ENCODE results near the gene CRYGA.
"Not testable (repeated sequence)": the region's sequence is repeated elsewhere in the genome, so short reads cannot be mapped to it uniquely, and the experiment has no call there.

Gene CRYGA

GRCh38 chr2:208128136-208128535 lies 35.3 kb downstream of the CRYGA start:
- Histone ChIP-seq H3K4me3 (ENCODE audit: severe bottlenecking) (no peak overlapping the region), H3K9me3 (ENCODE audit: severe bottlenecking) (no peaks in the 10 kb centered on the region), H3K27me3 (ENCODE audit: insufficient read depth, poor library complexity, severe bottlenecking) (no peaks in the 10 kb centered on the region), H3K36me3 (ENCODE audit: low read depth) (no peaks in the 10 kb centered on the region), H3K27ac (ENCODE audit: poor library complexity, severe bottlenecking) (no peak overlapping the region), H3K4me1 (ENCODE audit: insufficient read depth, poor library complexity, severe bottlenecking) (peaks cover 7% of the 10 kb centered on the region)
- TF ChIP-seq CTCF (IDR thresholded peaks at IDR 0.05; ENCODE audit: poor library complexity, severe bottlenecking) = no peak
- ATAC-seq (ENCODE audit: low read depth) (no peak), DNase-seq (ENCODE audit: low spot score) (no peak)

GRCh38 chr2:208127090-208127489 lies 36.3 kb downstream of the CRYGA start:
- Histone ChIP-seq H3K36me3 (ENCODE audit: low read depth) (no peaks in the 10 kb centered on the region), H3K27me3 (ENCODE audit: insufficient read depth, poor library complexity, severe bottlenecking) (no peaks in the 10 kb centered on the region), H3K9me3 (ENCODE audit: severe bottlenecking) (no peaks in the 10 kb centered on the region), H3K4me3 (ENCODE audit: severe bottlenecking) (no peak overlapping the region), H3K27ac (ENCODE audit: poor library complexity, severe bottlenecking) (no peak overlapping the region), H3K4me1 (ENCODE audit: insufficient read depth, poor library complexity, severe bottlenecking) (peaks cover 7% of the 10 kb centered on the region)
- ATAC-seq (ENCODE audit: low read depth) (no peak), DNase-seq (ENCODE audit: low spot score) (no peak)
- TF ChIP-seq CTCF (IDR thresholded peaks at IDR 0.05; ENCODE audit: poor library complexity, severe bottlenecking) = no peak

GRCh38 chr2:208125251-208125650 lies 38.1 kb downstream of the CRYGA start:
- Histone ChIP-seq H3K4me1 (ENCODE audit: insufficient read depth, poor library complexity, severe bottlenecking) (peaks cover 5% of the 10 kb centered on the region), H3K36me3 (ENCODE audit: low read depth) (no peaks in the 10 kb centered on the region), H3K4me3 (ENCODE audit: severe bottlenecking) (no peak overlapping the region), H3K27ac (ENCODE audit: poor library complexity, severe bottlenecking) (no peak overlapping the region), H3K9me3 (ENCODE audit: severe bottlenecking) (no peaks in the 10 kb centered on the region), H3K27me3 (ENCODE audit: insufficient read depth, poor library complexity, severe bottlenecking) (no peaks in the 10 kb centered on the region)
- DNase-seq (ENCODE audit: low spot score) (no peak), ATAC-seq (ENCODE audit: low read depth) (no peak)
- no peak for TF ChIP-seq CTCF (IDR thresholded peaks at IDR 0.05; ENCODE audit: poor library complexity, severe bottlenecking)

GRCh38 chr2:208124013-208124715 lies 39.2 kb downstream of the CRYGA start, which contains the start of gene CRYGD:
Gene CRYGD (minus strand): TSS chr2:208124524. CDS start chr2:208124473, 51 bp downstream.
- not testable (repeated sequence) for H3K4me1 ChIP-seq (ENCODE audit: insufficient read depth, poor library complexity, severe bottlenecking); H3K27ac ChIP-seq (ENCODE audit: poor library complexity, severe bottlenecking); H3K27me3 ChIP-seq (ENCODE audit: insufficient read depth, poor library complexity, severe bottlenecking); H3K9me3 ChIP-seq (ENCODE audit: severe bottlenecking); DNase-seq (ENCODE audit: low spot score); H3K36me3 ChIP-seq (ENCODE audit: low read depth); ATAC-seq (ENCODE audit: low read depth); H3K4me3 ChIP-seq (ENCODE audit: severe bottlenecking)

GRCh38 chr2:208122248-208122647 lies 41.1 kb downstream of the CRYGA start:
- DNase-seq (ENCODE audit: low spot score) = no peak
- no peaks in the 10 kb centered on the region for H3K27me3 ChIP-seq (ENCODE audit: insufficient read depth, poor library complexity, severe bottlenecking)
- TF ChIP-seq CTCF (IDR thresholded peaks at IDR 0.05; ENCODE audit: poor library complexity, severe bottlenecking) = no peak
- no peaks in the 10 kb centered on the region for H3K9me3 ChIP-seq (ENCODE audit: severe bottlenecking)
- no peak overlapping the region for H3K27ac ChIP-seq (ENCODE audit: poor library complexity, severe bottlenecking)
- no peaks in the 10 kb centered on the region for H3K4me1 ChIP-seq (ENCODE audit: insufficient read depth, poor library complexity, severe bottlenecking)
- no peaks in the 10 kb centered on the region for H3K36me3 ChIP-seq (ENCODE audit: low read depth)
- no peak overlapping the region for H3K4me3 ChIP-seq (ENCODE audit: severe bottlenecking)
- ATAC-seq (ENCODE audit: low read depth) = no peak

Data from RWPE2 (cell line).